Esophagus squamous epithelium (tissue), 4 donors: ENCODE measurements around the gene LRFN3.

Experiments used
- POLR2A ChIP-seq, 4 donors: fragments of 450-650 bp; IDR thresholded peaks; one replicate each; pipeline ENCODE4 v1.6.1; 2017; ENCODE audit warnings: antibody characterized with exemption in 4 of 4, mild to moderate bottlenecking in 4 of 4, moderate library complexity in 3 of 4
- TF ChIP-seq, protein P1 (sequence below), 6 experiments: fragments of 450-650 bp in 4 of 6; fragments of 200-600 bp in 2 of 6; sonication (generic) in 2 of 6; IDR thresholded peaks; one replicate each; pipeline ENCODE4 v1.5.1; 2016 to 2019; ENCODE audit warnings: antibody characterized with exemption in 6 of 6, mild to moderate bottlenecking in 4 of 6, moderate library complexity in 4 of 6

DNA sequence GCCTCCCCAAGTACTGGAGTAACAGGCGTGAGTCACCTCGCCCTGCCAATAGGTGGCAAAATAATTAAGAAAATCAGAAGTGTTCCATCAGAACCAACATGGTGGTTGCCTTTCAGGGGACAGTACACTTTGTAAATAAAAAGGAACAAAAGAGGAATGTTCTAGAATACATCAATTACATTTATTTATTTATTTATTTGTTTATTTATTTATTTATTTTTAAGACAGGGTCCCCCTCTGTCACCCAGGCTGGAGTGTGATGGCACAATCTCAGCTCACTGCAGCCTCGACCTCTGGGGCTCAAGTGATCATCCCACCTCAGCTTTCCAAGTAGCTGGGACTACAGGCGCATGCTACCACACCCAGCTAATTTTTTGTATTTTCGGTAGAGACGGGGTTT, 15.2 kb upstream of the LRFN3 start:
- no peak for TF ChIP-seq POLR2A (IDR thresholded peaks at IDR 0.05)
- TF ChIP-seq, protein P1, sequence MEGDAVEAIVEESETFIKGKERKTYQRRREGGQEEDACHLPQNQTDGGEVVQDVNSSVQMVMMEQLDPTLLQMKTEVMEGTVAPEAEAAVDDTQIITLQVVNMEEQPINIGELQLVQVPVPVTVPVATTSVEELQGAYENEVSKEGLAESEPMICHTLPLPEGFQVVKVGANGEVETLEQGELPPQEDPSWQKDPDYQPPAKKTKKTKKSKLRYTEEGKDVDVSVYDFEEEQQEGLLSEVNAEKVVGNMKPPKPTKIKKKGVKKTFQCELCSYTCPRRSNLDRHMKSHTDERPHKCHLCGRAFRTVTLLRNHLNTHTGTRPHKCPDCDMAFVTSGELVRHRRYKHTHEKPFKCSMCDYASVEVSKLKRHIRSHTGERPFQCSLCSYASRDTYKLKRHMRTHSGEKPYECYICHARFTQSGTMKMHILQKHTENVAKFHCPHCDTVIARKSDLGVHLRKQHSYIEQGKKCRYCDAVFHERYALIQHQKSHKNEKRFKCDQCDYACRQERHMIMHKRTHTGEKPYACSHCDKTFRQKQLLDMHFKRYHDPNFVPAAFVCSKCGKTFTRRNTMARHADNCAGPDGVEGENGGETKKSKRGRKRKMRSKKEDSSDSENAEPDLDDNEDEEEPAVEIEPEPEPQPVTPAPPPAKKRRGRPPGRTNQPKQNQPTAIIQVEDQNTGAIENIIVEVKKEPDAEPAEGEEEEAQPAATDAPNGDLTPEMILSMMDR (IDR thresholded peaks at IDR 0.05) = no peak
